RWPE2 (cell line): ENCODE results near the gene SCYL1.

Experiments used
- ATAC-seq: fragments of 200-7000 bp; cut with Tn5 transposase; 3 replicates; pipeline ENCODE4 v1.9.1; 2021; ENCODE audit warnings: low read depth
- DNase-seq: peaks from one replicate; pipeline ENCODE4 v3.0.0-alpha.2; 2020; ENCODE audit warnings: low spot score
- H3K27ac ChIP-seq: fragments of 450-650 bp; 2 replicates; pipeline ENCODE4 v1.5.1; 2017; ENCODE audit warnings: mild to moderate bottlenecking; ENCODE audit not compliant: poor library complexity, severe bottlenecking
- H3K27me3 ChIP-seq: fragments of 250-450 bp; sonication (Bioruptor Pico); 2 replicates; pipeline ENCODE4 v1.5.1; 2021; ENCODE audit warnings: mild to moderate bottlenecking, moderate library complexity; ENCODE audit not compliant: insufficient read depth, poor library complexity, severe bottlenecking
- H3K36me3 ChIP-seq: fragments of 250-450 bp; sonication (Bioruptor Pico); 2 replicates; pipeline ENCODE4 v1.5.1; 2020; ENCODE audit warnings: low read depth, mild to moderate bottlenecking, moderate library complexity
- H3K4me1 ChIP-seq: fragments of 250-450 bp; sonication (Bioruptor Pico); 2 replicates; pipeline ENCODE4 v1.5.1; 2021; ENCODE audit warnings: mild to moderate bottlenecking, moderate library complexity; ENCODE audit not compliant: insufficient read depth, poor library complexity, severe bottlenecking
- H3K4me3 ChIP-seq: fragments of 250-450 bp; sonication (Bioruptor Pico); 2 replicates; pipeline ENCODE4 v1.5.1; 2021; ENCODE audit warnings: mild to moderate bottlenecking, moderate library complexity; ENCODE audit not compliant: severe bottlenecking
- H3K9me3 ChIP-seq: fragments of 250-450 bp; sonication (Bioruptor Pico); 2 replicates; pipeline ENCODE4 v1.5.1; 2021; ENCODE audit warnings: mild to moderate bottlenecking, moderate library complexity; ENCODE audit not compliant: severe bottlenecking
- TF ChIP-seq, protein P1 (sequence below): fragments of 450-650 bp; IDR thresholded peaks from one replicate; pipeline ENCODE4 v1.5.1; 2017; ENCODE audit warnings: mild to moderate bottlenecking, moderate library complexity; ENCODE audit not compliant: poor library complexity, severe bottlenecking

The SCYL1 gene

DNA sequence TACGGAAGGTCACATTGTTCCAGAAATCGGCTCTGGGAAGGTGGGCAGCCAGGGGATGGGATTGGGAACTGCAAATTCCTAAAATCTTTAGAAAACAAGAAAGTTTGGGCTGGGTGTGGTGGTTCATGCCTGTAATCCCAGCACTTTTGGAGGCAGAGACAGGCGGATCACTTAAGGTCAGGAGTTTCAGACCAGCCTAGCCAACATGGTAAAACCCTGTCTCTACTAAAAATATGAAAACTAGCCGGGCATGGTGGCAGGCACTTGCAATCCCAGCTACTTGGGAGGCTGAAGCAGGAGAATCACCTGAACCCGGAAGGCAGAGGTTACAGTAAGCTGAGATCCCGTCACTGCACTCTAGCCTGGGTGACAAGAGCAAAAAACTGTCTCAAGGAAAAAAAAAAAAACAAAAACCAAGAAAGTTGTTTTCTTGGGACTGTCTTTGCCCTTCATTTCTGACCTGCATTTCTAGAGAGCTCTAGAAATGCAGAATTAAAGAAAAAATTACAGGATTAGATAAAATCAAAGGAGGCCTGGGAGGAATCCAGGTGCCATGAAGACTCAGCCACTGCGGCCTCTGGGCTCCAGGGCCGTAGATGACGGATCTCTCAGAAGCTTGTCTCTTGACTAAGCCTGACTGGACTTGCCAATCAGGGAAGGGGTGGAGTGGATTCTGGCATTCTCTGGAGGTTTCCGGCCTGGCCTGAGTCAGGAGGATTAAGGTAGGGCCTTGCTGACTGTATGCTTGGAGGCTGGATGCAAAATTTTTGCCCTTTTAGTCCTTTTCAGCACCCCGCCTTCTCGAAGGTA, 31.3 kb upstream of the SCYL1 start:
- no peaks in the 10 kb centered on the region for H3K27me3 ChIP-seq
- TF ChIP-seq, protein P1, sequence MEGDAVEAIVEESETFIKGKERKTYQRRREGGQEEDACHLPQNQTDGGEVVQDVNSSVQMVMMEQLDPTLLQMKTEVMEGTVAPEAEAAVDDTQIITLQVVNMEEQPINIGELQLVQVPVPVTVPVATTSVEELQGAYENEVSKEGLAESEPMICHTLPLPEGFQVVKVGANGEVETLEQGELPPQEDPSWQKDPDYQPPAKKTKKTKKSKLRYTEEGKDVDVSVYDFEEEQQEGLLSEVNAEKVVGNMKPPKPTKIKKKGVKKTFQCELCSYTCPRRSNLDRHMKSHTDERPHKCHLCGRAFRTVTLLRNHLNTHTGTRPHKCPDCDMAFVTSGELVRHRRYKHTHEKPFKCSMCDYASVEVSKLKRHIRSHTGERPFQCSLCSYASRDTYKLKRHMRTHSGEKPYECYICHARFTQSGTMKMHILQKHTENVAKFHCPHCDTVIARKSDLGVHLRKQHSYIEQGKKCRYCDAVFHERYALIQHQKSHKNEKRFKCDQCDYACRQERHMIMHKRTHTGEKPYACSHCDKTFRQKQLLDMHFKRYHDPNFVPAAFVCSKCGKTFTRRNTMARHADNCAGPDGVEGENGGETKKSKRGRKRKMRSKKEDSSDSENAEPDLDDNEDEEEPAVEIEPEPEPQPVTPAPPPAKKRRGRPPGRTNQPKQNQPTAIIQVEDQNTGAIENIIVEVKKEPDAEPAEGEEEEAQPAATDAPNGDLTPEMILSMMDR = no peak
- no peaks in the 10 kb centered on the region for H3K9me3 ChIP-seq
- peaks cover 72% of the 10 kb centered on the region for H3K4me1 ChIP-seq
- ATAC-seq (peak; percentile 81), DNase-seq (peak; percentile 95)
- H3K27ac ChIP-seq = peak overlapping the region; percentile 99
- H3K4me3 ChIP-seq = no peak overlapping the region
- no peaks in the 10 kb centered on the region for H3K36me3 ChIP-seq

DNA sequence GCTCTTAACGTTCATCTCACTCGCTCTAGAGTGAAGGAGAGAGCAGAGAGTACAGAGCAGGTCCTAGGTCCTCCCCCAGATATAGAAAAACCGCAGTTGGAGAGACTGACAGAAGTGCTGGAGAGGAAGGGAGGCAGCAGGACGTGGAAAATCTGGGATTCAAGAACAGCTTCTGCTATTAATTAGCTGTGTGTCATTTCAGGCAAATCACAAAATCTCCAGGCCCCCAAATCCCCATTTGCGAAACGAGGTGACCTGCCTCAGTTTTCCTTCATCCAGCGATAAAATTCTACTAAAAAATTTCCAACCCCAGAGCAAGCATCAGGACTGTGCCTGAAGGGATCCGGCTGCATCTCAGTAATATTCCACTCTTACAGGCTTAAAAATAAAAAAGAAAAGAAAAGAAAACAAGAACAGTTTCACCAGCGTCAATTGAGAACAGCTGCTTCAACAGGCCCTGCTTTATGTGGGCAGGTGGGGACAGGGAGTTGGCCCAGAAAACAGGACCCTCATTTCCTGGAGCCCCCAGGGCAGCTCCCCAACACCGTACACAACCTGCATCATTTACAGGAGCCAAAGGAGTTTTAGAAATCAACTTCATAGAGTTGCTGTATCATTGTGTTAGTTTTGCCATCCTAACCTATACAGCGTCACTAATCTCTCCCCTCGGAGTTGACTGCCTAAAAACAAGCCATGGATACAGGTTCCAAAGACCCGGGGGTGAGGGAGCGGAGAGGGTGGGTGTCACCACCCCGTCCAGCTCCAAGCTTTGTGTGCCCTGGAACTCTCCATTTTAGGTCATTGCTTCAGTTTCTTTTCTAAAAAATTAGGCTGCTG, 28.4 kb upstream of the SCYL1 start:
- H3K27me3 ChIP-seq = no peaks in the 10 kb centered on the region
- TF ChIP-seq, protein P1 = no peak
- peak overlapping the region; percentile 99 for H3K27ac ChIP-seq
- H3K36me3 ChIP-seq = peaks cover 26% of the 10 kb centered on the region
- H3K9me3 ChIP-seq = no peaks in the 10 kb centered on the region
- peak overlapping the region; percentile 3 for H3K4me3 ChIP-seq
- ATAC-seq (no peak), DNase-seq (no peak)
- peaks cover 45% of the 10 kb centered on the region for H3K4me1 ChIP-seq

DNA sequence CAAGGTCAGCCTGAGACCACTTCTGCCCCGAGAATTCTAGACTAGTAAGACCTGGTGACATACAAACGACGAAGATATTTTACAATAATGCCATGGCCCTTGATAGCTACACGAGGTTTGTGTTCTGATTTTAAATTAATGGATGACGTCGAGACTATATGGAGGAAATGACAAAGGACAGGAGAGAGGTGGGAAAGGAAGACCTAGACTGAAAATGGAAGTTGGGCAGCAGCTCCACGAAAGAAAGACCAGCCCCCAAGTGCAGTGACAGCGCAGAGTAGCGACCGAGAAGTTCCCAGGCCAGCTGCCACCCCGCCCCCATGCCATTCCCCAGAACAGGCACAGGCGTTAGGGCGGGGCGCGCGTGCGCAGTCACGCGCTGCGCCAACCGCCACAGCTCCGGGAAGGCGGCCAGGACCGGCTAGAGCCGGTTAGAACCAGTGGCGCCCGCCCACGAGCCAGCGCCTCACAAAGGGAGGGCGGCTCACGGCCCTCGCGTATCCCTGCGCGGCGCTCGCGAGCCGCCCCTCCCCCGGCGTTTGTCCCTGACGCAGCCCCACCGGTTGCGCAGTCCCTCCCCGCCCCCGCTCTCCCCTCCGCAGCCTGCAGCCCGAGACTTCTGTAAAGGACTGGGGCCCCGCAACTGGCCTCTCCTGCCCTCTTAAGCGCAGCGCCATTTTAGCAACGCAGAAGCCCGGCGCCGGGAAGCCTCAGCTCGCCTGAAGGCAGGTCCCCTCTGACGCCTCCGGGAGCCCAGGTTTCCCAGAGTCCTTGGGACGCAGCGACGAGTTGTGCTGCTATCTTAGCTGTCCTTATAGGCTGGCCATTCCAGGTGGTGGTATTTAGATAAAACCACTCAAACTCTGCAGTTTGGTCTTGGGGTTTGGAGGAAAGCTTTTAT, 27.5 kb upstream of the SCYL1 start:
- Histone ChIP-seq H3K4me1 (peaks cover 37% of the 10 kb centered on the region), H3K9me3 (no peaks in the 10 kb centered on the region), H3K27ac (peak overlapping the region; percentile 99), H3K27me3 (no peaks in the 10 kb centered on the region), H3K4me3 (peak overlapping the region; percentile 70), H3K36me3 (peaks cover 35% of the 10 kb centered on the region)
- peak; percentile 70 for ATAC-seq
- peak; percentile 97 for DNase-seq
- TF ChIP-seq, protein P1 = peak; percentile 17

DNA sequence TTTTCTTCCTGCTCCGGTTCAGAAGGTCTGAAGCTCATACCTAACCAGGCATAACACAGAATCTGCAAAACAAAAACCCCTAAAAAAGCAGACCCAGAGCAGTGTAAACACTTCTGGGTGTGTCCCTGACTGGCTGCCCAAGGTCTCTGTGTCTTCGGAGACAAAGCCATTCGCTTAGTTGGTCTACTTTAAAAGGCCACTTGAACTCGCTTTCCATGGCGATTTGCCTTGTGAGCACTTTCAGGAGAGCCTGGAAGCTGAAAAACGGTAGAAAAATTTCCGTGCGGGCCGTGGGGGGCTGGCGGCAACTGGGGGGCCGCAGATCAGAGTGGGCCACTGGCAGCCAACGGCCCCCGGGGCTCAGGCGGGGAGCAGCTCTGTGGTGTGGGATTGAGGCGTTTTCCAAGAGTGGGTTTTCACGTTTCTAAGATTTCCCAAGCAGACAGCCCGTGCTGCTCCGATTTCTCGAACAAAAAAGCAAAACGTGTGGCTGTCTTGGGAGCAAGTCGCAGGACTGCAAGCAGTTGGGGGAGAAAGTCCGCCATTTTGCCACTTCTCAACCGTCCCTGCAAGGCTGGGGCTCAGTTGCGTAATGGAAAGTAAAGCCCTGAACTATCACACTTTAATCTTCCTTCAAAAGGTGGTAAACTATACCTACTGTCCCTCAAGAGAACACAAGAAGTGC, 26.7 kb upstream of the SCYL1 start:
- H3K9me3 ChIP-seq = no peaks in the 10 kb centered on the region
- ATAC-seq = no peak
- no peak for DNase-seq
- no peaks in the 10 kb centered on the region for H3K27me3 ChIP-seq
- H3K27ac ChIP-seq = peak overlapping the region; percentile 99
- H3K4me3 ChIP-seq = peak overlapping the region; percentile 70
- TF ChIP-seq, protein P1 = no peak
- peaks cover 43% of the 10 kb centered on the region for H3K36me3 ChIP-seq
- H3K4me1 ChIP-seq = peaks cover 29% of the 10 kb centered on the region
